ENCODE measurements around the gene KCNQ4. TPM values are rescaled to one million over a fixed set of nuclear protein-coding genes. Genes with fewer than 3 reads are reported as not detected.
A peak's percentile ranks its signal among the peaks of the same experiment; 100 is the strongest.

The KCNQ4 gene
- total RNA-seq, 1 donor from 2014 or later = under 0.01 TPM

GRCh38 chr1:40757084-40757483 is 26.5 kb upstream of the KCNQ4 start:
- Histone ChIP-seq H3K36me3 (ENCODE audit: control insufficient read depth, insufficient read depth, low read length) (peaks cover 28% of the 10 kb centered on the region), H3K4me3 (ENCODE audit: low read depth, low read length) (no peak overlapping the region), H3K27me3 (ENCODE audit: control insufficient read depth, insufficient read depth, low read length) (no peaks in the 10 kb centered on the region)
- DNase-seq (ENCODE audit: low read depth) (no peak), FAIRE-seq (no peak)
- TF ChIP-seq CTCF (IDR thresholded peaks at IDR 0.05; ENCODE audit: insufficient read depth, low read length, severe bottlenecking) = no peak

- FAIRE-seq (no peak), DNase-seq (ENCODE audit: low read depth) (no peak)
- Histone ChIP-seq H3K27me3 (ENCODE audit: control insufficient read depth, insufficient read depth, low read length) (no peaks in the 10 kb centered on the region), H3K4me3 (ENCODE audit: low read depth, low read length) (no peak overlapping the region), H3K36me3 (ENCODE audit: control insufficient read depth, insufficient read depth, low read length) (peaks cover 32% of the 10 kb centered on the region)
- TF ChIP-seq CTCF (IDR thresholded peaks at IDR 0.05; ENCODE audit: insufficient read depth, low read length, severe bottlenecking) = no peak
These were observed 25.6 kb upstream of the KCNQ4 start for GRCh38 chr1:40758004-40758403.

GRCh38 chr1:40758578-40759343 is 24.8 kb upstream of the KCNQ4 start:
- no peak overlapping the region for H3K4me3 ChIP-seq (ENCODE audit: low read depth, low read length)
- no peak for TF ChIP-seq CTCF (IDR thresholded peaks at IDR 0.05; ENCODE audit: insufficient read depth, low read length, severe bottlenecking)
- H3K36me3 ChIP-seq (ENCODE audit: control insufficient read depth, insufficient read depth, low read length) = peaks cover 32% of the 10 kb centered on the region
- FAIRE-seq (no peak), DNase-seq (ENCODE audit: low read depth) (no peak)
- H3K27me3 ChIP-seq (ENCODE audit: control insufficient read depth, insufficient read depth, low read length) = no peaks in the 10 kb centered on the region

- Histone ChIP-seq H3K36me3 (ENCODE audit: control insufficient read depth, insufficient read depth, low read length) (peaks cover 28% of the 10 kb centered on the region), H3K27me3 (ENCODE audit: control insufficient read depth, insufficient read depth, low read length) (no peaks in the 10 kb centered on the region), H3K4me3 (ENCODE audit: low read depth, low read length) (no peak overlapping the region)
- DNase-seq (ENCODE audit: low read depth) = peak; percentile 13
- no peak for FAIRE-seq
- TF ChIP-seq CTCF (IDR thresholded peaks at IDR 0.05; ENCODE audit: insufficient read depth, low read length, severe bottlenecking) = no peak
These were observed 22.6 kb upstream of the KCNQ4 start for GRCh38 chr1:40760984-40761383.

GRCh38 chr1:40762144-40762923 is 21.3 kb upstream of the KCNQ4 start:
- no peak for FAIRE-seq
- no peak overlapping the region for H3K4me3 ChIP-seq (ENCODE audit: low read depth, low read length)
- TF ChIP-seq CTCF (IDR thresholded peaks at IDR 0.05; ENCODE audit: insufficient read depth, low read length, severe bottlenecking) = no peak
- H3K36me3 ChIP-seq (ENCODE audit: control insufficient read depth, insufficient read depth, low read length) = peaks cover 32% of the 10 kb centered on the region
- no peaks in the 10 kb centered on the region for H3K27me3 ChIP-seq (ENCODE audit: control insufficient read depth, insufficient read depth, low read length)
- no peak for DNase-seq (ENCODE audit: low read depth)

Data from bronchial epithelial cell (primary cell).